ENCODE data around the gene TBKBP1.

The TBKBP1 gene

GRCh38 chr17:47693731-47694580 lies at the start of gene TBKBP1:
Gene TBKBP1, plus strand, starts transcription at chr17:47694161. Its CDS starts 1,952 bp downstream, at chr17:47696113.
- DNase-seq: peak; percentile 42

- DNase-seq: no peak
Measured at GRCh38 chr17:47644324-47644723, 49.6 kb upstream of the TBKBP1 start.

GRCh38 chr17:47649153-47649971 lies 44.6 kb upstream of the TBKBP1 start, which contains the start of gene KPNB1:
Gene KPNB1, plus strand, starts transcription at chr17:47649919. Its CDS starts 326 bp downstream, at chr17:47650245.
- peak; percentile 100 for DNase-seq

GRCh38 chr17:47649972-47650524 lies 43.9 kb upstream of the TBKBP1 start:
- peak; percentile 66 for DNase-seq

- DNase-seq: peak; percentile 98
Measured at GRCh38 chr17:47650525-47651522, 43.1 kb upstream of the TBKBP1 start.

- no peak for DNase-seq
Measured at GRCh38 chr17:47651704-47652103, 42.3 kb upstream of the TBKBP1 start.

GRCh38 chr17:47652570-47652969 lies 41.4 kb upstream of the TBKBP1 start:
- DNase-seq: no peak

- DNase-seq: no peak
Measured at GRCh38 chr17:47653442-47653841, 40.5 kb upstream of the TBKBP1 start.

- DNase-seq: no peak
Measured at GRCh38 chr17:47654991-47655390, 39.0 kb upstream of the TBKBP1 start.

GRCh38 chr17:47660064-47660492 lies 33.9 kb upstream of the TBKBP1 start:
- no peak for DNase-seq

GRCh38 chr17:47663912-47664623 lies 29.9 kb upstream of the TBKBP1 start:
- peak; percentile 58 for DNase-seq

GRCh38 chr17:47664624-47664941 lies 29.4 kb upstream of the TBKBP1 start:
- DNase-seq: no peak

- no peak for DNase-seq
Measured at GRCh38 chr17:47665655-47666054, 28.3 kb upstream of the TBKBP1 start.

GRCh38 chr17:47669081-47669480 lies 24.9 kb upstream of the TBKBP1 start:
- DNase-seq: no peak

GRCh38 chr17:47670064-47670463 lies 23.9 kb upstream of the TBKBP1 start:
- DNase-seq: no peak

GRCh38 chr17:47674499-47674898 lies 19.5 kb upstream of the TBKBP1 start:
- no peak for DNase-seq

GRCh38 chr17:47675380-47676198 lies 18.4 kb upstream of the TBKBP1 start:
- DNase-seq: no peak

- DNase-seq: no peak
Measured at GRCh38 chr17:47676199-47676472, 17.8 kb upstream of the TBKBP1 start.

- no peak for DNase-seq
Measured at GRCh38 chr17:47676510-47677165, 17.3 kb upstream of the TBKBP1 start.

- no peak for DNase-seq
Measured at GRCh38 chr17:47678196-47678595, 15.8 kb upstream of the TBKBP1 start.
